B cell (primary cell): ENCODE results near the gene ETFB. TPM values are rescaled to one million over a fixed set of nuclear protein-coding genes. Genes with fewer than 3 reads are reported as not detected.

ENCODE experiments used
- ATAC-seq: fragments of 200-7000 bp; cut with Tn5 transposase; one replicate; pipeline ENCODE4 v1.10.0; 2021; ENCODE audit warnings: low read depth, mild to moderate bottlenecking, moderate number of reproducible peaks, moderate library complexity
- CTCF ChIA-PET: fragments of 350-600 bp; sonication (Branson Sonifier 250); formaldehyde crosslinking; loops from one replicate; lab custom pipeline; 2021; ENCODE audit warnings: antibody characterized with exemption, inconsistent platforms; lab: Charles Lee
- POLR2A ChIA-PET: fragments of 350-600 bp; sonication (Branson Sonifier 250); formaldehyde crosslinking; loops from one replicate; lab custom pipeline; 2021; ENCODE audit warnings: antibody characterized with exemption; lab: Charles Lee
- DNase-seq: peaks from one replicate; pipeline ENCODE4 v3.0.0; 2013
- H2AFZ ChIP-seq: 2 replicates; pipeline ENCODE4 v1.6.1; 2012; ENCODE audit warnings: mild to moderate bottlenecking, low read depth, low read length; ENCODE audit not compliant: insufficient read depth, poor library complexity, severe bottlenecking
- H3K27ac ChIP-seq, 2 donors: 1 replicate in 1 of 2; 2 replicates in 1 of 2; pipeline ENCODE4 v1.5.1; 2012 to 2013; ENCODE audit warnings: low read length in 2 of 2, mild to moderate bottlenecking in 2 of 2, moderate library complexity in 1 of 2
- H3K27me3 ChIP-seq, 4 experiments: fragments of 200-600 bp in 1 of 4; sonication (generic) in 1 of 4; replicated peaks in 1 of 4; 1 replicate in 2 of 4; 2 replicates in 2 of 4; pipeline versions ENCODE4 v1.6.1 to v1.7.0; 2013 to 2016; ENCODE audit warnings: low read length in 3 of 4, mild to moderate bottlenecking in 2 of 4, mixed read lengths in 1 of 4, moderate library complexity in 1 of 4; ENCODE audit not compliant: insufficient read depth in 4 of 4, control insufficient read depth in 3 of 4; ENCODE audit errors: control extremely low read depth in 1 of 4
- H3K36me3 ChIP-seq, 2 experiments: replicated peaks in 1 of 2; 1 replicate in 1 of 2; 2 replicates in 1 of 2; pipeline versions ENCODE4 v1.6.1 to v1.7.1; 2013; ENCODE audit warnings: low read length in 1 of 2; ENCODE audit not compliant: insufficient read depth in 2 of 2, control insufficient read depth in 1 of 2; ENCODE audit errors: control extremely low read depth in 1 of 2, extremely low read depth in 1 of 2
- H3K4me1 ChIP-seq, 2 donors: fragments of 200-600 bp in 1 of 2; sonication (generic) in 1 of 2; 1 replicate in 1 of 2; 2 replicates in 1 of 2; pipeline versions ENCODE4 v1.5.1 to v1.6.1; 2013 to 2017; ENCODE audit warnings: low read length in 2 of 2; ENCODE audit not compliant: control insufficient read depth in 2 of 2, insufficient read depth in 2 of 2
- H3K4me2 ChIP-seq: replicated peaks from 2 replicates; pipeline ENCODE3; 2012; ENCODE audit warnings: mild to moderate bottlenecking, low read depth, low read length; ENCODE audit not compliant: poor library complexity, severe bottlenecking
- H3K4me3 ChIP-seq, 5 experiments: fragments of 200-600 bp in 1 of 5; sonication (generic) in 1 of 5; 1 replicate in 3 of 5; 2 replicates in 2 of 5; pipeline versions ENCODE4 v1.5.1 to v1.7.0; 2011 to 2016; ENCODE audit warnings: low read length in 4 of 5, mild to moderate bottlenecking in 4 of 5, low read depth in 2 of 5, control low read depth in 1 of 5, moderate library complexity in 1 of 5; ENCODE audit not compliant: insufficient read depth in 1 of 5; ENCODE audit errors: control extremely low read depth in 1 of 5, extremely low read depth in 1 of 5
- H3K79me2 ChIP-seq: fragments of 200-600 bp; sonication (generic); one replicate; pipeline ENCODE4 v1.6.0; 2016; ENCODE audit warnings: low read length; ENCODE audit not compliant: control insufficient read depth, insufficient read depth
- H3K9ac ChIP-seq: fragments of 200-600 bp; sonication (generic); 2 replicates; pipeline ENCODE4 v1.6.1; 2017; ENCODE audit warnings: mild to moderate bottlenecking, low read length, moderate library complexity
- H3K9me3 ChIP-seq, 3 donors: one replicate each; pipeline versions ENCODE4 v1.6.1 to v1.7.1; 2013; ENCODE audit warnings: low read length in 2 of 3; ENCODE audit not compliant: control insufficient read depth in 2 of 3, insufficient read depth in 1 of 3; ENCODE audit errors: control extremely low read depth in 1 of 3
- H4K20me1 ChIP-seq: 2 replicates; pipeline ENCODE4 v1.6.0; 2012; ENCODE audit warnings: mild to moderate bottlenecking, low read length; ENCODE audit not compliant: insufficient read depth, control insufficient read depth, poor library complexity, severe bottlenecking
- H3K27ac Mint-ChIP-seq: one replicate; pipeline ENCODE4 v1.8.0; 2021; ENCODE audit warnings: mixed read lengths
- H3K27me3 Mint-ChIP-seq: one replicate; pipeline ENCODE4 v1.8.0; 2021; ENCODE audit warnings: mixed read lengths
- H3K4me1 Mint-ChIP-seq: one replicate; pipeline ENCODE4 v1.8.0; 2021; ENCODE audit warnings: mixed read lengths
- H3K4me3 Mint-ChIP-seq: one replicate; pipeline ENCODE4 v1.8.0; 2021; ENCODE audit warnings: mixed read lengths
- H3K9me3 Mint-ChIP-seq: one replicate; pipeline ENCODE4 v1.8.0; 2022; ENCODE audit warnings: mixed read lengths; ENCODE audit not compliant: insufficient read depth
- EZH2 ChIP-seq: IDR thresholded peaks from 2 replicates; pipeline ENCODE4 v1.6.1; 2012; ENCODE audit warnings: borderline replicate concordance, low read depth, mild to moderate bottlenecking, moderate library complexity, low read length; ENCODE audit not compliant: insufficient read depth, poor library complexity, severe bottlenecking
- WGBS: methylation state at CpG from one replicate; pipeline ENCODE4 v1.1.5; 2013; ENCODE audit warnings: missing lambda C conversion rate; ENCODE audit not compliant: insufficient coverage; 5-methylcytosine and 5-hydroxymethylcytosine counted together
- intact Hi-C: fragments of 100-400 bp; cut with micrococcal nuclease; formaldehyde crosslinking; loops from one replicate; pipeline ENCODE4 v1.10.0; 2022
- polyA plus RNA-seq: library from polyadenylated mRNA; depleted of rRNA; stranded (reverse); fragments of >200 nt; gene quantifications from 2 replicates; pipeline ENCODE4 v1.2.3, GENCODE V29; 2012
- total RNA-seq, 2 donors: library from RNA; stranded (reverse); fragments of 120-200 nt in 1 of 2; gene quantifications; 1 replicate in 1 of 2; 2 replicates in 1 of 2; pipeline versions ENCODE4 v1.2.3 to v1.2.4, GENCODE V29; 2013 to 2022
- TF ChIP-seq, protein P1 (sequence below): fragments of 200-600 bp; IDR thresholded peaks from one replicate; pipeline ENCODE4 v1.8.0; 2022; ENCODE audit warnings: antibody characterized with exemption, mild to moderate bottlenecking

ETFB gene
- total and polyA plus RNA-seq, 2 donors (not counting 1 experiment from before 2014, with no cell fraction given) = 33.3 to 76.5 TPM

DNA sequence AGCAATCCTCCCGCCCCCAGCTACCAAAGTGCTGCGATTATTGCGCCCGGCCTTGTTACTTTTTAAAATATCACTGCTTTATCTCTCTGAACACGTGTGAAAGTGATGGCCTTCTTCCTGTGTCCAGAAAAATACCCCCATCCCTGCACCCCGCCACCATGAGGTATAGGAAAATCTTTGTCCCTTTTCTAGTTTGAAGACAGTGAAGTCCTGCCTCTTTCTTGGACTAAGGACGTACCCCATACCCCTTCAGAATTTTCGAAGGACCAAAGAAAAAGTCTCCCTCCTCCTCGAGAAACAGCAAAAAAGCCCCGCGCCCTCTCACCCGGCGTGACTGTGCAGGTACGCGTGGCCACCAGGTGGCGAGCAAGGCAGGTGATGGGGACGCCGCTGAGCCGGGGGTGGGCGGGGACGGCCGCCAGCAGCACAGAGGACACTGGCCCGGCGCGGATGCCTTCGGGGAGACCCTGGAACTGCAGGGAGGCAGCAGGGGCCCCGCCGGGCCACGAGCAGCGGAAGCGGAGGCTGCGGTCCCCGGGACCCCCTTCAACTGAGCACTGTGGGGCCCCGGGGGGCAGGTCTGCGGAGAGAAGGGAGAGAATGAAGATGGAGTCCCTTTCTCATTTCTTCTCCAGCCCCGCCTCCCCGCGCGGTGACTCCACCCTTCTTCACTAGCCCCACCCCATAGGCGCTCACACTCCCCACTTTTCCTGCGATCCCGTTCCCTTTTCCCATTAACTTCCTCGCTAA lies 27.4 kb downstream of the ETFB start:
- peak overlapping the region; percentile 80 for H3K27ac Mint-ChIP-seq
- TF ChIP-seq EZH2 = no peak
- TF ChIP-seq, protein P1, sequence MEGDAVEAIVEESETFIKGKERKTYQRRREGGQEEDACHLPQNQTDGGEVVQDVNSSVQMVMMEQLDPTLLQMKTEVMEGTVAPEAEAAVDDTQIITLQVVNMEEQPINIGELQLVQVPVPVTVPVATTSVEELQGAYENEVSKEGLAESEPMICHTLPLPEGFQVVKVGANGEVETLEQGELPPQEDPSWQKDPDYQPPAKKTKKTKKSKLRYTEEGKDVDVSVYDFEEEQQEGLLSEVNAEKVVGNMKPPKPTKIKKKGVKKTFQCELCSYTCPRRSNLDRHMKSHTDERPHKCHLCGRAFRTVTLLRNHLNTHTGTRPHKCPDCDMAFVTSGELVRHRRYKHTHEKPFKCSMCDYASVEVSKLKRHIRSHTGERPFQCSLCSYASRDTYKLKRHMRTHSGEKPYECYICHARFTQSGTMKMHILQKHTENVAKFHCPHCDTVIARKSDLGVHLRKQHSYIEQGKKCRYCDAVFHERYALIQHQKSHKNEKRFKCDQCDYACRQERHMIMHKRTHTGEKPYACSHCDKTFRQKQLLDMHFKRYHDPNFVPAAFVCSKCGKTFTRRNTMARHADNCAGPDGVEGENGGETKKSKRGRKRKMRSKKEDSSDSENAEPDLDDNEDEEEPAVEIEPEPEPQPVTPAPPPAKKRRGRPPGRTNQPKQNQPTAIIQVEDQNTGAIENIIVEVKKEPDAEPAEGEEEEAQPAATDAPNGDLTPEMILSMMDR = peak; percentile 87
- intact Hi-C loops = loop anchor here (1.0 to 2.0 kb wide), 12 partner anchors 29 to 364 kb away; partner anchors contain the start of genes CTU1, SIGLEC10 and ZNF175
- no peaks in the 10 kb centered on the region for H4K20me1 ChIP-seq
- peak overlapping the region; percentile 97 for H3K4me3 Mint-ChIP-seq
- DNase-seq (peak; percentile 93), ATAC-seq (peak; percentile 60)
- H3K4me1 Mint-ChIP-seq = peaks cover 36% of the 10 kb centered on the region
- peaks cover 22 to 42% of the 10 kb centered on the region in 2 donors for H3K4me1 ChIP-seq
- H3K36me3 ChIP-seq = no peaks in the 10 kb centered on the region
- no peak overlapping the region for H3K27ac ChIP-seq
- H3K4me3 ChIP-seq = peak overlapping the region; percentile 11 to 77 (median 58)
- H3K79me2 ChIP-seq = no peaks in the 10 kb centered on the region
- no peaks in the 10 kb centered on the region for H3K9me3 Mint-ChIP-seq
- ChIA-PET POLR2A (interaction anchor here (0.6 to 2.0 kb wide), 4 partner anchors 27 to 57 kb away, joined by 4 to 11 read pairs (median 8); no protein-coding TSS in a partner anchor), CTCF (interaction anchor here (0.8 to 7.0 kb wide), 19 partner anchors 18 to 439 kb away, joined by 3 to 70 read pairs (median 5); partner anchors contain the start of gene SIGLEC10)
- WGBS = under 1% methylated on average over 37 of the region's 43 CpGs
- no peaks in the 10 kb centered on the region for H3K27me3 Mint-ChIP-seq
- H3K9me3 ChIP-seq = peaks cover 0 to 5% (median 0%) of the 10 kb centered on the region in 3 donors
- H3K9ac ChIP-seq = peak overlapping the region; percentile 65
- H3K4me2 ChIP-seq = peak overlapping the region; percentile 80
- no peaks in the 10 kb centered on the region for H3K27me3 ChIP-seq
- H2AFZ ChIP-seq = peak overlapping the region; percentile 77
